ENCODE results near the gene PPM1M. TPM values are rescaled to one million over a fixed set of nuclear protein-coding genes. Genes with fewer than 3 reads are reported as not detected.

The PPM1M gene
- total RNA-seq, 1 donor from 2014 or later = 53.4 TPM

DNA sequence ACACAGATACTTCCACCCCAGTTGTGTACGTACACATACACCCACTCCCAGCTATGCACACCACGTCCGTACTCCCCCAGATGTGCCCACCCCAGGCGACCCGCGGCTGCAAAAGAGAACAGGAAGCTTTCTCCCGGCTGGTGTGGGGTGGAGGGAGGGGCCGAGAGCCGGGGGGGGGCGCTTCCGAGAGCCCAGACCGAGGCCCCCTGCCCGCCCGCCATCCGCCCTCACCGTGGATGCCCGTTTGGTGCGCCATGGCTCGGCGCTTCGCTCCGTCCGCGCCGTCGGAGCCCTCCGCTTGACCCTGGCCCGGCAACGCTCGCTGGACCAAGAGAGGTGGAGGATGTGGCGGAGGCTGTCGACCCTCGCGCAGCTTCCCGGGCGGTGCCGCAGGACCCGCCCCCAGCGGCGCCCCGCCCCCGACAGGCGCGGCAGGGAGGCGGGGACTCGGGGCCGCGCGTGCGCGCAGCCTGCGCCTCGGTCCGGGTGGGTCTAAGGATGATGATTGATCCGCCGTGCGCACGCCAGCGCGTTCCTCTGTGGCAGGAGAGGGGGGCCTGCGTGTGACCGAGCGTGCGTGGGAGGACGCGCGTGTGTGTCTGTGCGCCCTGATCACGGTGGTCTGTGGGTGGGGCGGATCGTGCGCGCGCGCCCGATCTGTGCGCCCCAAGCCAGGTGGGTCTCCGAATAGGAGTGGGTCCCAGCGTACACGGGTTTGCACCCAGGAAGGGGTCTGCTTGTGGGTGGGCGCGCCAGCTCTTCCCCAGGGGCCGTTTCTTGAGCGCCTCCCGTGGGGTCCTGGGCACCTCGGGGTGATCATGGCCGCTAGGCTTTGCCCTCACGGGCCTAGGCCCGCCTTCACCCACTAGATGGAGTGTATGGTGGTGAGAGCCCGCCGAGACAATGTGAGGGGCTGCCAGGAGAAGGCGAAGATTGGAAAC lies 6.5 kb upstream of the PPM1M start, which contains the start of gene TWF2:
TSS of gene TWF2 (minus strand) at position 398 of the 941 bp plus-strand sequence. CDS start at position 256, 142 bp downstream.
- intact Hi-C loops (cut with DNase I) = loop anchor here (10.0 kb wide), 1 partner anchor 96 kb away; no protein-coding TSS in a partner anchor
- ATAC-seq = peak; percentile 94 to 95
- peak within 1 kb of the TSS; percentile 99 for H3K4me3 ChIP-seq
- DNase-seq = peak; percentile 87
- TF ChIP-seq, protein P1, sequence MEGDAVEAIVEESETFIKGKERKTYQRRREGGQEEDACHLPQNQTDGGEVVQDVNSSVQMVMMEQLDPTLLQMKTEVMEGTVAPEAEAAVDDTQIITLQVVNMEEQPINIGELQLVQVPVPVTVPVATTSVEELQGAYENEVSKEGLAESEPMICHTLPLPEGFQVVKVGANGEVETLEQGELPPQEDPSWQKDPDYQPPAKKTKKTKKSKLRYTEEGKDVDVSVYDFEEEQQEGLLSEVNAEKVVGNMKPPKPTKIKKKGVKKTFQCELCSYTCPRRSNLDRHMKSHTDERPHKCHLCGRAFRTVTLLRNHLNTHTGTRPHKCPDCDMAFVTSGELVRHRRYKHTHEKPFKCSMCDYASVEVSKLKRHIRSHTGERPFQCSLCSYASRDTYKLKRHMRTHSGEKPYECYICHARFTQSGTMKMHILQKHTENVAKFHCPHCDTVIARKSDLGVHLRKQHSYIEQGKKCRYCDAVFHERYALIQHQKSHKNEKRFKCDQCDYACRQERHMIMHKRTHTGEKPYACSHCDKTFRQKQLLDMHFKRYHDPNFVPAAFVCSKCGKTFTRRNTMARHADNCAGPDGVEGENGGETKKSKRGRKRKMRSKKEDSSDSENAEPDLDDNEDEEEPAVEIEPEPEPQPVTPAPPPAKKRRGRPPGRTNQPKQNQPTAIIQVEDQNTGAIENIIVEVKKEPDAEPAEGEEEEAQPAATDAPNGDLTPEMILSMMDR (IDR thresholded peaks at IDR 0.05) = peak; percentile 46
- H3K9me3 ChIP-seq = no peaks in the 10 kb centered on the region
- H3K4me1 ChIP-seq = peaks cover 56% of the 10 kb centered on the region
- peaks cover 11% of the 10 kb centered on the region for H3K36me3 ChIP-seq
- H3K27me3 ChIP-seq (ENCODE audit: low read depth) = no peaks in the 10 kb centered on the region
- H3K27ac ChIP-seq = peak within 1 kb of the TSS; percentile 93

DNA sequence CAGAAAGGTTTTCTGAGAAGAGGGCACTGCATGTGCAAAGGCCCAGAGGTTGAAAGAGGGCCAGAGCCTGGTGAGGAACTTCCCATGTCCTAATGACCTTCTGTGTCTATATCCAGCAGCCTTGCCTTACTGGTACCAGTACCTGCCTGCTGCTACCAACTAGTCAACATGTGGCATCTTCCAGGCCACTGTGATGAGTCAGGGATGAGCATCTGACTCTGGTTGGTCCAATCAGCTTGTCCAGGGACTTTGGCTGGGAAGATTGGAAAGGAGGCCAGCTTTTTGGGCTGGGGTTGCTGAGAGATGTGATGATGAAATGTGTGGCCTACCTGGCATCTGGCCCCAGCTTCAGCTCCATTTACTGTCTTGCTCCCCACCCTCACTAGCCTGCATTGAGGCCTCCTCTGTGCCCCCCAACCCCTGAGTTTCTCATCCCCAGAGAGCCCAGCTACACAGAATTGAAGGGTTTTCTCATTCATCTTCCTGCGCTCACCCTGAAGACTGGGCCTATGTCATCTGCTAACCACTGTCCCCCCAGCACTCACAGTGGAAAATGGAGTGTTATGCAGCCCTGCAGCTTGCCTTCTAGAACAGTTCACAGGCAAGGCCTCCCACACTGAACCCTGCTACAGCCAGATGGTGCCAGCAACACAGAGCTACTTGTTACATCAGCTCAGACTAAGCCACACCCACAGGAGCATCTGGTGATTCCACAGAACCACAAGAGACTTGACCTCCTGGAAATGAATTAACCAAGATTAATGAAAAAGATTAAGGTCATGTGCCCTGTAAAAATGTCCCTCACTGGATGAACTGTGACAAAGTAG lies 5.3 kb upstream of the PPM1M start:
- Histone ChIP-seq H3K27me3 (ENCODE audit: low read depth) (no peaks in the 10 kb centered on the region), H3K4me3 (peak overlapping the region; percentile 99), H3K4me1 (peaks cover 68% of the 10 kb centered on the region), H3K27ac (peak overlapping the region; percentile 93), H3K36me3 (no peaks in the 10 kb centered on the region), H3K9me3 (no peaks in the 10 kb centered on the region)
- TF ChIP-seq, protein P1 (IDR thresholded peaks at IDR 0.05) = no peak
- ATAC-seq (peak in 1 of 2 donors; percentile 16), DNase-seq (peak; percentile 64)
- intact Hi-C loops (cut with DNase I) = no loop called here

DNA sequence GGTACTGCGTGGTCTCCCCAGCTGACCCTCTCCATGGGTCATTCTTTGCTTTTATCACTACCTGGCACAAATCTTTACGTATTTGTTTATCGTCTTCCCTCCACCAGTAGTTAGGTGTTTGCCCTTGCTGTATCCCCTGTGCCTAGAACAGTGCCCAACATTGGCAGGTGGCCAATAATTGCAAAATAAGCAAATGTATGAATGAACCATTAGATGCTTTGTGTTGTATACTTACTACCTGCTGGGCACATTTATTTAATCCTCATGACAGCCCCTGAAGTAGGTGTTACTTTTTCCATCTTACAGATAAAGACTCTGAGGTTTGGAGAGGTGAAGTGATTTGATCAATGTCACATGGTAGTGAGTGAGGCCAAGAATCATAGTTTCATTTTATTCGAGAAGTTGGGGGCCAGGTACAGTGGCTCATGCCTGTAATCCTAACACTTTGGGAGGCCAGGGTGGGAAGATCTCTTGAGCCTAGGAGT lies 4.6 kb upstream of the PPM1M start:
- H3K4me1 ChIP-seq = peaks cover 65% of the 10 kb centered on the region
- peak overlapping the region; percentile 93 for H3K27ac ChIP-seq
- no peak for DNase-seq

DNA sequence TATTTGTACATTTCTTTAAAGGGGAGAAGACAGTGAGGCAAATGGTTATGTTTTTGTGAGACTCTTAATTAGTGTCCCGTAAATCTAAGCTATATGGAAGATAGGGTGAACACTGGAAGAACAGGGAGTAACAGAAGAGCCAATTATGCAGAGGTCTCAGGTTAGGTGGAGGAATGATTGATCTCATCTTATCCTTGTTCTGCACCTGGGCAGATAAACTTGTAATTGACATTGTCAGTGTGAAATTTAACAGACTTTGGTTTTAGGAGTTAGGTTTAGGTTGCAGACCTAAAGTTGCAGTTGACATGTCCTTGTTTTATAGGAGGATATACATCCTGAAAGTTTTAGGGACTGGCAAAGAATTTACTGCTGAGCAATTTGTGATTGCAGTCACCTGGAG lies 3.5 kb upstream of the PPM1M start:
- Histone ChIP-seq H3K4me3 (no peak overlapping the region), H3K9me3 (no peaks in the 10 kb centered on the region), H3K36me3 (no peaks in the 10 kb centered on the region), H3K27me3 (ENCODE audit: low read depth) (no peaks in the 10 kb centered on the region), H3K4me1 (peaks cover 65% of the 10 kb centered on the region), H3K27ac (no peak overlapping the region)
- DNase-seq = no peak
- intact Hi-C loops (cut with DNase I) = no loop called here
- TF ChIP-seq, protein P1 (IDR thresholded peaks at IDR 0.05) = no peak
- no peak for ATAC-seq

More for the DNA sequence above, 4.6 kb upstream of the PPM1M start:
- ATAC-seq = no peak
- H3K4me3 ChIP-seq = no peak overlapping the region
- intact Hi-C loops (cut with DNase I) = no loop called here
- H3K36me3 ChIP-seq = no peaks in the 10 kb centered on the region
- no peaks in the 10 kb centered on the region for H3K9me3 ChIP-seq
- no peaks in the 10 kb centered on the region for H3K27me3 ChIP-seq (ENCODE audit: low read depth)
- TF ChIP-seq, protein P1 (IDR thresholded peaks at IDR 0.05) = no peak

All from lower lobe of right lung (tissue), 2 donors.